CD4-positive, alpha-beta memory T cell (primary cell): ENCODE results near the gene MMD. TPM values are rescaled to one million over a fixed set of nuclear protein-coding genes. Genes with fewer than 3 reads are reported as not detected.

ENCODE experiments used
- CTCF ChIA-PET: fragments of 350-600 bp; sonication (Branson Sonifier 250); formaldehyde crosslinking; loops from one replicate; lab custom pipeline; 2021; ENCODE audit warnings: inconsistent platforms; ENCODE audit not compliant: partially characterized antibody; lab: Charles Lee
- POLR2A ChIA-PET: fragments of 350-600 bp; sonication (Branson Sonifier 250); formaldehyde crosslinking; loops from one replicate; lab custom pipeline; 2021; ENCODE audit not compliant: partially characterized antibody; lab: Charles Lee
- DNase-seq, 5 donors: peaks; one replicate each; pipeline versions ENCODE4 v3.0.0 to v3.0.0-alpha.2; 2020 to 2022; ENCODE audit warnings: mixed read lengths in 1 of 5
- H3K27ac ChIP-seq: one replicate; pipeline ENCODE4 v1.7.0; 2013; ENCODE audit warnings: low read depth, low read length
- H3K27me3 ChIP-seq: 2 replicates; pipeline ENCODE4 v1.7.0; 2013; ENCODE audit warnings: mild to moderate bottlenecking, low read length, moderate library complexity; ENCODE audit not compliant: insufficient read depth
- H3K36me3 ChIP-seq: 2 replicates; pipeline ENCODE4 v1.7.0; 2013; ENCODE audit warnings: mild to moderate bottlenecking, low read length, moderate library complexity; ENCODE audit not compliant: insufficient read depth
- H3K4me1 ChIP-seq: 2 replicates; pipeline ENCODE4 v1.7.0; 2013; ENCODE audit warnings: mild to moderate bottlenecking, low read length, moderate library complexity; ENCODE audit not compliant: insufficient read depth
- H3K4me3 ChIP-seq, 2 donors: one replicate each; pipeline ENCODE4 v1.7.0; 2013; ENCODE audit warnings: low read length in 2 of 2, mild to moderate bottlenecking in 1 of 2
- H3K9me3 ChIP-seq, 2 donors: one replicate each; pipeline ENCODE4 v1.7.0; 2013; ENCODE audit warnings: low read length in 2 of 2, control low read depth in 1 of 2; ENCODE audit not compliant: control insufficient read depth in 1 of 2
- H3K27ac Mint-ChIP-seq, 7 donors: one replicate each; pipeline ENCODE4 v1.8.0; 2020 to 2021; ENCODE audit warnings: mixed read lengths in 7 of 7, mild to moderate bottlenecking in 6 of 7, inconsistent platforms in 3 of 7, moderate library complexity in 3 of 7
- H3K27me3 Mint-ChIP-seq, 2 donors: one replicate each; pipeline ENCODE4 v1.8.0; 2020 to 2021; ENCODE audit warnings: mixed read lengths in 2 of 2
- H3K36me3 Mint-ChIP-seq, 2 donors: one replicate each; pipeline ENCODE4 v1.8.0; 2020 to 2021; ENCODE audit warnings: mixed read lengths in 2 of 2, inconsistent platforms in 1 of 2, mild to moderate bottlenecking in 1 of 2
- H3K4me1 Mint-ChIP-seq, 4 donors: one replicate each; pipeline ENCODE4 v1.8.0; 2020 to 2021; ENCODE audit warnings: mixed read lengths in 4 of 4, mild to moderate bottlenecking in 1 of 4
- H3K4me3 Mint-ChIP-seq, 8 donors: one replicate each; pipeline ENCODE4 v1.8.0; 2020 to 2021; ENCODE audit warnings: mixed read lengths in 8 of 8, mild to moderate bottlenecking in 7 of 8, moderate library complexity in 6 of 8, inconsistent platforms in 3 of 8
- H3K9me3 Mint-ChIP-seq, 8 donors: one replicate each; pipeline ENCODE4 v1.8.0; 2020 to 2021; ENCODE audit warnings: mixed read lengths in 8 of 8, mild to moderate bottlenecking in 5 of 8, inconsistent platforms in 3 of 8, moderate library complexity in 1 of 8
- intact Hi-C: fragments of 100-400 bp; cut with micrococcal nuclease; formaldehyde crosslinking; loops from one replicate; pipeline ENCODE4 v1.15.1; 2023
- polyA plus RNA-seq, 2 donors: library from polyadenylated mRNA; unstranded; fragments of 300-500 nt; fragmentation: Illumina TruSeq; gene quantifications; one replicate each; pipeline ENCODE4 v1.2.3, GENCODE V29; 2021
- total RNA-seq, 2 experiments: library from RNA; stranded (reverse); gene quantifications; one replicate each; pipeline ENCODE4 v1.2.3, GENCODE V29; 2021

Gene MMD
- total and polyA plus RNA-seq, 4 experiments from 2014 or later, result 4.2 to 20.0 (median 9.2) TPM

DNA sequence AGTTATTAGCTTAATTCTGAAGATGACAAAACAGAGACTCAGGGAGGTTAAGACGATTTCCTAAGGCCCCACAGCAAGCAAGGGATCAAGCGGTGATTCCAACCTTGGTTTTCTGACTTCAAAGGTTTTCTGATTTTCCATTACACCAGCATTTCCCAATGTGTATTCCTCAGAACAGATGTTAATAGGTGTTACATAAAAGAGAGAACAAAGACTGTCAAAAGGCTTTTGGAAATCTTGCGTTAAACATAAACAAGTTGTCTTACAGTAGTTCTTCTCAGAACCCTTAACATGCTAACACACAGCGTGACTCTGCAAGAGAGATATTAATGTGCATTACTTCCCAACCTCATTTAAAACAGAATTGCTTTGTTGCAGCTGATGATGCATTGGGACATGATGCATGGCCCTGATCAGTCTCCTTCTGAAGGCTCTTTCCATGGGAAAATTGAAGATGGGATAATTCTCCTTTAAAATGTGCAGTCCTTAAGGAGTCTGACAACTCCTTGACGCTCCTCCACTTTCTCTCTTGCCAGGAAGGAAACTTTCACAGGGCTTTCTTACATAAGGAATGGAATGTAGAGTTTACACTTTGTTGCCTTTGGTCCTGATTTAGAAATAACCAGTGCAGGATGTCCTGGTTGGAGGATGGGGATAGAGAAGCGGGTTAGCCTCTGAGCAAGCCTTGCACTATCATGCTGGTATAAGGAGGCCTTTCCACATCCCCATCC lies 21.5 kb upstream of the MMD start:
- Mint-ChIP-seq H3K4me3 (no peak overlapping the region), H3K27ac (no peak overlapping the region), H3K27me3 (peaks cover 2% of the 10 kb centered on the region in 2 donors), H3K4me1 (no peaks in the 10 kb centered on the region), H3K36me3 (no peaks in the 10 kb centered on the region), H3K9me3 (no peaks in the 10 kb centered on the region)
- DNase-seq, result no peak
- Histone ChIP-seq H3K9me3 (no peaks in the 10 kb centered on the region), H3K36me3 (no peaks in the 10 kb centered on the region), H3K4me1 (no peaks in the 10 kb centered on the region), H3K27me3 (no peaks in the 10 kb centered on the region), H3K27ac (no peak overlapping the region), H3K4me3 (no peak overlapping the region)
- ChIA-PET CTCF (no interaction called here), POLR2A (no interaction called here)
- intact Hi-C loops, result no loop called here

DNA sequence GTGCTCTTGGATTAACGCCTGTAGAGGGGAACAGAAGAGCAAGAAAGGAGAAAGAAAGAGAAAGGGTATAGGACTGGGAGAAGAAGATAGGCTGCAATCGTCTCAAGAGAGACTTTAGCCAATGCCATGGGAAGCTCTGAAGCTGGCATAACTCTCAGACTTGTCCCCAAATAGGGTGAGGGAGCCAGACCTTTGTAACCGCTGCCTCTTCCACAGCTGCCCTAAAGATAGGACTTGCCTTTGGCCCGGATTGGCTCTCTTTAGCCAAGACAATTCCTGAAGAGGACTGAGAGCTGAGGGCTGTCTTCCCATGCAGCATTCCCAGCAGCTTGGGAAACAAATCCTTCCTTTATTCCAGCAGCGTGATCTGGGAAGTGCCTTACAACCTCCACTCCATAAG lies 20.8 kb upstream of the MMD start:
- H3K27ac Mint-ChIP-seq, result no peak overlapping the region
- CTCF ChIA-PET, result no interaction called here
- no peak overlapping the region for H3K4me3 Mint-ChIP-seq

DNA sequence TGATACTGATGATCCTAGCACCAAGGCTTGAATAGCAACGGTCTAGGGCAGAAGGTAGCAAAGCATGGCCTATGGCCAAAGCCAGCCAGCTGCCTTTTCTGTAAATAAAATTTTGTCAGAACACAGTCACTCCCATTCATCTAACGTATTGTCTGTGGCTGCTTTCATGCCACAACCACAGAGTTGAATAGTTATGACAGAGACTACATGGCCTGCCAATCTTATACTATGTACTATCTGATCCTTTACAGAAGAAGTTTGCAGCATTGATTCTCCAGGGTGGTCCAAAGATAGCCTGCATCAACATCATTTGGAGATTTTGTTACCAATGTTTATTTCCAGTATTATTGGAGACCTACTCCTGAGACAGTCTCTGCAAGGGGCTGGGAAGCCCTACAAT lies 19.9 kb upstream of the MMD start:
- ChIA-PET CTCF (no interaction called here), POLR2A (no interaction called here)
- no peak overlapping the region for H3K27ac ChIP-seq
- H3K36me3 ChIP-seq, result no peaks in the 10 kb centered on the region
- no peak overlapping the region for H3K4me3 ChIP-seq
- H3K27ac Mint-ChIP-seq, result no peak overlapping the region
- H3K9me3 ChIP-seq, result no peaks in the 10 kb centered on the region
- H3K4me1 ChIP-seq, result no peaks in the 10 kb centered on the region
- H3K27me3 ChIP-seq, result no peaks in the 10 kb centered on the region
- no peak for DNase-seq
- H3K4me3 Mint-ChIP-seq, result no peak overlapping the region
- H3K27me3 Mint-ChIP-seq, result peaks cover 3 to 11% of the 10 kb centered on the region in 2 donors
- H3K36me3 Mint-ChIP-seq, result no peaks in the 10 kb centered on the region
- H3K9me3 Mint-ChIP-seq, result no peaks in the 10 kb centered on the region
- H3K4me1 Mint-ChIP-seq, result no peaks in the 10 kb centered on the region
- intact Hi-C loops, result no loop called here

More for the DNA sequence above, 20.8 kb upstream of the MMD start:
- H3K27me3 Mint-ChIP-seq, result peaks cover 2 to 6% of the 10 kb centered on the region in 2 donors
- Histone ChIP-seq H3K4me1 (no peaks in the 10 kb centered on the region), H3K9me3 (no peaks in the 10 kb centered on the region), H3K27me3 (no peaks in the 10 kb centered on the region), H3K4me3 (no peak overlapping the region), H3K36me3 (no peaks in the 10 kb centered on the region), H3K27ac (no peak overlapping the region)
- POLR2A ChIA-PET, result no interaction called here
- no peaks in the 10 kb centered on the region for H3K4me1 Mint-ChIP-seq
- intact Hi-C loops, result no loop called here
- DNase-seq, result no peak
- no peaks in the 10 kb centered on the region for H3K9me3 Mint-ChIP-seq
- H3K36me3 Mint-ChIP-seq, result no peaks in the 10 kb centered on the region

DNA sequence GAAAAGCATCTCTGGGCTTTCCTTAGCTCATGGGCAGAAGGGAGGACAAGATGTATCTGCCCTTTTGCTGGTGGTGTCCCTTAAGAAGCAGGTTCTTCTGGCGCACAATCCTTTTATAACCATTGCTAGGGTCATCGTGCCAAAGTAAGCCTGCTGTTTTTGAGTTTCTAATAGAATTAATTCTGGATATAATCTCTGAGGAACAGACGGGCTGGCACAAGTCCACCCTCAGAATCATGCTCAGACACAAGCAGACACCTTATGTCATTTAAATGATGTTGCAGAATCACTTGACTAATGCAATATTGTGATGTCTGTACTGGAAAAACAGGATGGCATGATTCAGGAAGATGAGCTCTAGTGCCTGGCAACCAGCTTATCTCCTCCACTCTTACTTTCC lies 18.8 kb upstream of the MMD start:
- Histone ChIP-seq H3K9me3 (no peaks in the 10 kb centered on the region), H3K27me3 (no peaks in the 10 kb centered on the region), H3K36me3 (no peaks in the 10 kb centered on the region), H3K4me3 (no peak overlapping the region), H3K4me1 (no peaks in the 10 kb centered on the region), H3K27ac (no peak overlapping the region)
- ChIA-PET CTCF (no interaction called here), POLR2A (no interaction called here)
- H3K27ac Mint-ChIP-seq, result peak overlapping the region in 1 of 7 donors; percentile 42
- intact Hi-C loops, result no loop called here
- no peaks in the 10 kb centered on the region for H3K36me3 Mint-ChIP-seq
- H3K4me1 Mint-ChIP-seq, result no peaks in the 10 kb centered on the region
- H3K4me3 Mint-ChIP-seq, result no peak overlapping the region
- no peaks in the 10 kb centered on the region for H3K9me3 Mint-ChIP-seq
- DNase-seq, result no peak
- peaks cover 3 to 11% of the 10 kb centered on the region in 2 donors for H3K27me3 Mint-ChIP-seq

DNA sequence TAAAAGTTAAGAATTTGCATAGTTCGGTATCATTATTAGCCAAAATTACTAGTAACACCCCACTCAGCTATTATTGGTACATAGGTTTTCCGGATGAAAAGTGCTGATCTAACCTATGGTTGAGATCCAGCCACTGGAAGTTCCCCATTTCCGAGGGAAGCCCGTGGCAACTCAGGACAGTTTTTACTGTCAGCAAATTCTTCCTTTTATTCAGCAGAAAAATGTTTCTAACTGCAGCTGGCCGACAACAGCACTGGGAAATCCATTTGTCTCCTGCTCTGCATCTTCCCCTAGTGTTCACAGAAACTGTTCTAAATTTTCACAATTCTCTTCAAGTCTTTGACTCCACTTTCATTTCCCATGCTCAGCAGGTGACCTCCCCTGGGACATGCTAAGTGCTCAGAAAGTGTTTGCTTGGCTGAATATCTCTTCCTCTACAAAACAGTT lies 15.5 kb upstream of the MMD start:
- H3K4me3 ChIP-seq, result no peak overlapping the region
- H3K27me3 Mint-ChIP-seq, result peaks cover 3 to 11% of the 10 kb centered on the region in 2 donors
- peak in 1 of 5 donors; percentile 31 for DNase-seq
- no peaks in the 10 kb centered on the region for H3K9me3 ChIP-seq
- intact Hi-C loops, result no loop called here
- no peak overlapping the region for H3K27ac ChIP-seq
- peaks cover 6% of the 10 kb centered on the region for H3K4me1 ChIP-seq
- H3K27ac Mint-ChIP-seq, result peak overlapping the region in 1 of 7 donors; percentile 62
- no peaks in the 10 kb centered on the region for H3K27me3 ChIP-seq
- H3K36me3 Mint-ChIP-seq, result no peaks in the 10 kb centered on the region
- no peak overlapping the region for H3K4me3 Mint-ChIP-seq
- ChIA-PET CTCF (no interaction called here), POLR2A (no interaction called here)
- no peaks in the 10 kb centered on the region for H3K9me3 Mint-ChIP-seq
- H3K4me1 Mint-ChIP-seq, result peaks cover 8 to 13% (median 12%) of the 10 kb centered on the region in 4 donors
- H3K36me3 ChIP-seq, result no peaks in the 10 kb centered on the region

DNA sequence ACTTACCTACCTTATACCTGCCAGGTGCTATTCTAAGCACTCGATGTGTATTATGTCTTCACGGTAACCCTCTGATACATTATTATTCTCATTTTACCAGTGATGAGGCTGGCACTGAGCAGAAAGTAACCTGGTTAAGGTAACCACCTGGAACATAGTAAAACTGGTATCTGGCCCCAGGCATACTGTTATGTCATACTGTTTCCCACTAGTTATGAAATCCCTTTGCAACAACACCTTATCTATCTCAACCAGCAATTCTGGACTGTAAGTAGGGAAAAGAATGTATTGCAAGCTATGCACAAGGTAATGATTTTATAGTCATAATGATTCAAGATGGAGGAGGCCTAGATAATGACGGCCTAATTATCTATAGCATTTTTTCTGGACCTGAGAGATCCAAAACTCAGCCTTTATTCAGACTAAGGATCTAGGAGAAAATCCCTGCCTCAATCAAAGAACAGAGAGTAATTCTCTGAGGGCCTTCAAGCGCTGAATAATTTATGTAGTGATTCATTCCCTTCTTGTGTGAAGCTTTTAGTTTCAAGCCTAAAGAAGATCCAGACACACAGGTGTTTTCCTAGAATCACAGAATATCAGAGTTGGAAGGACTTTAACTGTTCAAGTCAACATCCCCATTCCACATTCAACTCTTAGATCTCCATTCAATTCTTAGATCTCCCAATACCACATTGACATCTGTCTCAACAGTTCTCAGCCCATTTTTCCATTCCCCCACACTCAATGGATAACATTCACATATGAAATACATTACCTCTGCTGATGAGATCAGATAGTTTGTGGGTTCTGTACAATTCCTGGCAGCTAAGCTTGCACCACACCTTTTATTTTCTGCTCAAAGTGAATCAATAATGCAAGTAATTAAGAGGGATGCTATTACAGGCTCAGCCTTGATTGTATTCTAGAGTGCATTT lies 14.9 kb upstream of the MMD start:
- Histone ChIP-seq H3K36me3 (no peaks in the 10 kb centered on the region), H3K4me1 (peaks cover 6% of the 10 kb centered on the region), H3K27ac (no peak overlapping the region), H3K27me3 (no peaks in the 10 kb centered on the region), H3K4me3 (no peak overlapping the region), H3K9me3 (no peaks in the 10 kb centered on the region)
- H3K9me3 Mint-ChIP-seq, result no peaks in the 10 kb centered on the region
- intact Hi-C loops, result no loop called here
- no peaks in the 10 kb centered on the region for H3K36me3 Mint-ChIP-seq
- H3K4me1 Mint-ChIP-seq, result peaks cover 9 to 16% (median 13%) of the 10 kb centered on the region in 4 donors
- no peak for DNase-seq
- H3K27me3 Mint-ChIP-seq, result peaks cover 3 to 11% of the 10 kb centered on the region in 2 donors
- POLR2A ChIA-PET, result no interaction called here
- no peak overlapping the region for H3K27ac Mint-ChIP-seq
- H3K4me3 Mint-ChIP-seq, result no peak overlapping the region
- CTCF ChIA-PET, result no interaction called here

DNA sequence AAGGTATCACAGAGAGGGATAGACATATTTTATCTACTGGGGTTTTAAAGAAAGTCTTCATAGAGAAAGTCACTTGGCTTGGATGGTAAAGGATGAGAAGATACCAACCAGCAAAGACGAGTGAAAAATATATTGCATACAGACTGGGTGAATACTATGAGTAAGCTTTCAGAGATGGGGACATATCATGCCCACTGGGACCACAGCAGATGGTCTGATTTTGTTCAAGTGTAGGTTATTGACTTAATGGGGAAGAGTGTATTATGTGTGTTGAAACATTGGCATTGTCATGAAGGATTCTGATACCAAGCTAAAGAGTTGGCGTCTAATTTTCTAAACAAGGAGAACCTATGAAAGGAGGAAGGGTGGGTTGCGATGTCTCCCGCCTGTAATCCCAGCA lies 13.8 kb upstream of the MMD start:
- Mint-ChIP-seq H3K27ac (no peak overlapping the region), H3K4me3 (no peak overlapping the region), H3K27me3 (peaks cover 3 to 11% of the 10 kb centered on the region in 2 donors), H3K36me3 (no peaks in the 10 kb centered on the region), H3K9me3 (no peaks in the 10 kb centered on the region), H3K4me1 (peaks cover 9 to 16% (median 13%) of the 10 kb centered on the region in 4 donors)
- intact Hi-C loops, result no loop called here
- Histone ChIP-seq H3K27me3 (no peaks in the 10 kb centered on the region), H3K4me1 (peaks cover 6% of the 10 kb centered on the region), H3K4me3 (no peak overlapping the region), H3K36me3 (no peaks in the 10 kb centered on the region), H3K9me3 (no peaks in the 10 kb centered on the region), H3K27ac (no peak overlapping the region)
- POLR2A ChIA-PET, result no interaction called here
- CTCF ChIA-PET, result no interaction called here
- no peak for DNase-seq
